HG03139 (cell line): ENCODE measurements around the gene PCGF3.
"Not testable (repeated sequence)": the region's sequence is repeated elsewhere in the genome, so short reads cannot be mapped to it uniquely, and the experiment has no call there.

Experiments used
- ATAC-seq: cut with Tn5 transposase; IDR thresholded peaks from one replicate; pipeline ENCODE4 v1.9.1; 2021; ENCODE audit not compliant: unreplicated experiment

Gene PCGF3

GRCh38 chr4:740011-740410 is 34.4 kb downstream of the PCGF3 start:
- ATAC-seq = no peak

- ATAC-seq = no peak
Measured at GRCh38 chr4:740656-741282, 35.1 kb downstream of the PCGF3 start.

- no peak for ATAC-seq
Measured at GRCh38 chr4:742096-742741, 36.6 kb downstream of the PCGF3 start.

GRCh38 chr4:742742-743311 is 37.2 kb downstream of the PCGF3 start:
- ATAC-seq = no peak

GRCh38 chr4:743463-744211 is 38.0 kb downstream of the PCGF3 start:
- ATAC-seq = no peak

- ATAC-seq = no peak
Measured at GRCh38 chr4:744212-744841, 38.7 kb downstream of the PCGF3 start.

GRCh38 chr4:747546-748170 is 42.0 kb downstream of the PCGF3 start:
- ATAC-seq = no peak

- ATAC-seq = no peak
Measured at GRCh38 chr4:748461-748860, 42.8 kb downstream of the PCGF3 start.

GRCh38 chr4:749698-750666 is 44.4 kb downstream of the PCGF3 start:
- ATAC-seq = no peak

- no peak for ATAC-seq
Measured at GRCh38 chr4:751676-752075, 46.0 kb downstream of the PCGF3 start.

- ATAC-seq = no peak
Measured at GRCh38 chr4:752196-752861, 46.7 kb downstream of the PCGF3 start.

GRCh38 chr4:753186-753585 is 47.6 kb downstream of the PCGF3 start:
- not testable (repeated sequence) for ATAC-seq

- no peak for ATAC-seq
Measured at GRCh38 chr4:754221-755120, 48.8 kb downstream of the PCGF3 start.

GRCh38 chr4:757111-757510 is 51.5 kb downstream of the PCGF3 start:
- no peak for ATAC-seq

GRCh38 chr4:759810-760209 is 54.2 kb downstream of the PCGF3 start:
- not testable (repeated sequence) for ATAC-seq

GRCh38 chr4:760616-761015 is 55.0 kb downstream of the PCGF3 start:
- ATAC-seq = no peak

GRCh38 chr4:761086-761485 is 55.5 kb downstream of the PCGF3 start:
- no peak for ATAC-seq

GRCh38 chr4:761739-762138 is 56.1 kb downstream of the PCGF3 start:
- ATAC-seq = no peak
